Erythroblast (primary cell): Measurements from ENCODE around the gene LRTM2.

Source experiments
- GATA1 ChIP-seq: IDR thresholded peaks from 2 replicates; pipeline ENCODE4 v1.6.1; 2011; ENCODE audit warnings: low read depth, mild to moderate bottlenecking, control low read depth, low read length, moderate library complexity
- POLR2A ChIP-seq: IDR thresholded peaks from 2 replicates; pipeline ENCODE4 v1.6.1; 2011; ENCODE audit warnings: mild to moderate bottlenecking, low read length

- TF ChIP-seq POLR2A (no peak), GATA1 (no peak)
These were observed 58.3 kb downstream of the LRTM2 start for GRCh38 chr12:1878695-1879094.
